ENCODE data around the gene AQP2.
A peak's percentile ranks its signal among the peaks of the same experiment; 100 is the strongest.

DNA sequence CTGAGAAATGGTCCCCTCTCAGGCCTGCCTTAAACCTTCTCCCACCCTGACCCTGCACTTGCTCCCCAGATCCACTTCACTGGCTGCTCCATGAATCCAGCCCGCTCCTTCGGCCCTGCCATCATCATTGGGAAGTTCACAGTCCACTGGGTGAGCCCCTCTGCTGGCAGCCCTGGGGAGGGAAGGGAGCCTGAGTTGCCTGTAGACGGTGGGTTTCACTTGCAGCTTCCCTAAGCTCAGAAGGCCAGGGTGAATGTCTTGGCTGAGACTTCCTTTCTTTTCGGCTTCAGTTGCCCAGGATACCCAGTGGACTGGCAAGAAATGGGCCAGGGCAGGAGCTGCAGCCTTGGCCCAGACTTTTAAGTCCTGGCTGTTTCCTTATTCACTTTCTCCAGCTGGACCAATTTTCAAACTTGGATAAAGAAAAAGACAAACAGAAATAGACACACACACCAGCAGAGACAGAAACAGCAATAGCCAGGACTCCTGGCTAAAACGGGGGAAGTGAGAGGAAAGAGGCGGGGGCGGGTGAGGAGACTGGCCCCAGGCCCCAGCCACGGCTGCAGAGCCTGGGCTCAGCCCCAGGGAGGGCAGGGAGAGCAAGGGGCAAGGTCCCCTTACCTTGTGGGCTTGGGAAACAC lies 24.3 kb downstream of the AQP2 start:
- peak in 1 of 4 experiments; percentile 2 for TF ChIP-seq CTCF (IDR thresholded peaks at IDR 0.05)
- TF ChIP-seq POLR2A (IDR thresholded peaks at IDR 0.05): no peak
- no peak for TF ChIP-seq POLR2AphosphoS5 (IDR thresholded peaks at IDR 0.05)

Measured in gastroesophageal sphincter (tissue), 3 donors.